ENCODE measurements around the gene CLTRN. TPM values are rescaled to one million over a fixed set of nuclear protein-coding genes. Genes with fewer than 3 reads are reported as not detected.

Gene CLTRN
- total and polyA plus RNA-seq, 2 of the 13 experiments (the other 11 are each of a cell fraction or from before 2014, with no cell fraction given), result 0.37 to 0.53 TPM

GRCh38 chrX:15674841-15675489, 10.4 kb upstream of the CLTRN start (continued):
- TF ChIP-seq, protein P1, sequence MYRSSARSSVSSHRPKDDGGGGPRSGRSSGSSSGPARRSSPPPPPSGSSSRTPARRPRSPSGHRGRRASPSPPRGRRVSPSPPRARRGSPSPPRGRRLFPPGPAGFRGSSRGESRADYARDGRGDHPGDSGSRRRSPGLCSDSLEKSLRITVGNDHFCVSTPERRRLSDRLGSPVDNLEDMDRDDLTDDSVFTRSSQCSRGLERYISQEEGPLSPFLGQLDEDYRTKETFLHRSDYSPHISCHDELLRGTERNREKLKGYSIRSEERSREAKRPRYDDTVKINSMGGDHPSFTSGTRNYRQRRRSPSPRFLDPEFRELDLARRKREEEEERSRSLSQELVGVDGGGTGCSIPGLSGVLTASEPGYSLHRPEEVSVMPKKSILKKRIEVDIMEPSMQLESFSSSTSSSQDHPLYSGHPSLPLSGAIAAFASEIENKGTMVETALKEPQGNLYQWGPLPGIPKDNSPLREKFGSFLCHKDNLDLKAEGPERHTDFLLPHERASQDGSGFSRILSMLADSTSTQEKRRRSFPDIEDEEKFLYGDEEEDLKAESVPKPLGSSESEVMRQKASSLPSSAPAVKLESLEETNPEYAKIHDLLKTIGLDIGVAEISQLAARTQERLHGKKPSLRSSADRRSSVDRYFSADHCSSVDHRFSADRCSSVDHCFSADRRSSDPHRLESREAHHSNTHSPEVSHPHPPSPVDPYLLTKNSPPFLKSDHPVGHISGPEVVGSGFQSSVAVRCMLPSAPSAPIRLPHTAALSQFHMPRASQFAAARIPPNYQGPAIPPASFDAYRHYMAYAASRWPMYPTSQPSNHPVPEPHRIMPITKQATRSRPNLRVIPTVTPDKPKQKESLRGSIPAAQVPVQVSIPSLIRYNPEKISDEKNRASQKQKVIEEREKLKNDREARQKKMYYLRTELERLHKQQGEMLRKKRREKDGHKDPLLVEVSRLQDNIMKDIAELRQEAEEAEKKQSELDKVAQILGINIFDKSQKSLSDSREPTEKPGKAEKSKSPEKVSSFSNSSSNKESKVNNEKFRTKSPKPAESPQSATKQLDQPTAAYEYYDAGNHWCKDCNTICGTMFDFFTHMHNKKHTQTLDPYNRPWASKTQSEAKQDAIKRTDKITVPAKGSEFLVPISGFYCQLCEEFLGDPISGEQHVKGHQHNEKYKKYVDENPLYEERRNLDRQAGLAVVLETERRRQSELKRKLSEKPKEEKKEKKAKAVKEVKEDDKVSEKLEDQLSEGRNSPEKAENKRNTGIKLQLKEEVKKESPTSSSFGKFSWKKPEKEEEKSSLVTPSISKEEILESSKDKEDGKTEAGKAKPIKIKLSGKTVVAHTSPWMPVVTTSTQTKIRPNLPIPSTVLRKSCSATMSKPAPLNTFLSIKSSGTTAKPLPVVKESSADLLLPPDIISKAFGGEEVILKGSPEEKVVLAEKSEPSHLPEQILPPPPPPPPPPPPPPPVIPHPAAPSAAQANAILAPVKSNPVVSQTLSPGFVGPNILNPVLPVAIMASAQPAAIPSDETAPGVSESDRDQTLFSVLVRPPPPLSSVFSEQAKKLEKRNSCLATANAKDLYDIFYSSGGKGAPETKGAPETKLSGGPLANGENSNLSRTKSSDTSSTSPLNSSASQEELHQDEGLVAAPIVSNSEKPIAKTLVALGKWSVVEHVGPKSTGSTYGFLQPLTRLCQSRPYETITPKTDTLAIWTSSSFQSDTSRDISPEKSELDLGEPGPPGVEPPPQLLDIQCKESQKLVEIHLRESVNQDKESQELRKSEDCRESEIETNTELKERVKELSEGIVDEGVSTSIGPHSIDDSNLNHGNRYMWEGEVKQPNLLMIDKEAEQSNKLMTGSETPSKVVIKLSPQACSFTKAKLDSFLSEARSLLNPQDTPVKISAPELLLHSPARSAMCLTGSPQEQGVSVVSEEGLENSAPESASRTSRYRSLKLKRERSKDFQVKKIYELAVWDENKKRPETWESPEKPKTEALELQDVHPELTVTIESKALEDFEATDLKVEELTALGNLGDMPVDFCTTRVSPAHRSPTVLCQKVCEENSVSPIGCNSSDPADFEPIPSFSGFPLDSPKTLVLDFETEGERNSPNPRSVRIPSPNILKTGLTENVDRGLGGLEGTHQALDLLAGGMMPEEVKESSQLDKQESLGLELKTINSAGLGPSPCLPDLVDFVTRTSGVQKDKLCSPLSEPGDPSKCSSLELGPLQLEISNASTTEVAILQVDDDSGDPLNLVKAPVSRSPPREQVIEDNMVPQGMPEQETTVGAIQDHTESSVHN (CRISPR knock-in tag; IDR thresholded peaks at IDR 0.05), result no peak
- no peak for TF ChIP-seq XBP1 (CRISPR knock-in tag; IDR thresholded peaks at IDR 0.05)
- TF ChIP-seq PHF20 (CRISPR knock-in tag; IDR thresholded peaks at IDR 0.05), result peak; percentile 56; the same call in 1 of the 2 replicates
- no peak for TF ChIP-seq ZBTB7A (CRISPR knock-in tag; IDR thresholded peaks at IDR 0.05)
- no peak for TF ChIP-seq ZNF761 (CRISPR knock-in tag; conservative IDR thresholded peaks at IDR 0.05)
- TF ChIP-seq, protein P2, sequence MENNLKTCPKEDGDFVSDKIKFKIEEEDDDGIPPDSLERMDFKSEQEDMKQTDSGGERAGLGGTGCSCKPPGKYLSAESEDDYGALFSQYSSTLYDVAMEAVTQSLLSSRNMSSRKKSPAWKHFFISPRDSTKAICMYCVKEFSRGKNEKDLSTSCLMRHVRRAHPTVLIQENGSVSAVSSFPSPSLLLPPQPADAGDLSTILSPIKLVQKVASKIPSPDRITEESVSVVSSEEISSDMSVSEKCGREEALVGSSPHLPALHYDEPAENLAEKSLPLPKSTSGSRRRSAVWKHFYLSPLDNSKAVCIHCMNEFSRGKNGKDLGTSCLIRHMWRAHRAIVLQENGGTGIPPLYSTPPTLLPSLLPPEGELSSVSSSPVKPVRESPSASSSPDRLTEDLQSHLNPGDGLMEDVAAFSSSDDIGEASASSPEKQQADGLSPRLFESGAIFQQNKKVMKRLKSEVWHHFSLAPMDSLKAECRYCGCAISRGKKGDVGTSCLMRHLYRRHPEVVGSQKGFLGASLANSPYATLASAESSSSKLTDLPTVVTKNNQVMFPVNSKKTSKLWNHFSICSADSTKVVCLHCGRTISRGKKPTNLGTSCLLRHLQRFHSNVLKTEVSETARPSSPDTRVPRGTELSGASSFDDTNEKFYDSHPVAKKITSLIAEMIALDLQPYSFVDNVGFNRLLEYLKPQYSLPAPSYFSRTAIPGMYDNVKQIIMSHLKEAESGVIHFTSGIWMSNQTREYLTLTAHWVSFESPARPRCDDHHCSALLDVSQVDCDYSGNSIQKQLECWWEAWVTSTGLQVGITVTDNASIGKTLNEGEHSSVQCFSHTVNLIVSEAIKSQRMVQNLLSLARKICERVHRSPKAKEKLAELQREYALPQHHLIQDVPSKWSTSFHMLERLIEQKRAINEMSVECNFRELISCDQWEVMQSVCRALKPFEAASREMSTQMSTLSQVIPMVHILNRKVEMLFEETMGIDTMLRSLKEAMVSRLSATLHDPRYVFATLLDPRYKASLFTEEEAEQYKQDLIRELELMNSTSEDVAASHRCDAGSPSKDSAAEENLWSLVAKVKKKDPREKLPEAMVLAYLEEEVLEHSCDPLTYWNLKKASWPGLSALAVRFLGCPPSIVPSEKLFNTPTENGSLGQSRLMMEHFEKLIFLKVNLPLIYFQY (CRISPR knock-in tag; IDR thresholded peaks at IDR 0.05; ENCODE audit: borderline replicate concordance), result no peak
- no peak for TF ChIP-seq ZNF615 (CRISPR knock-in tag; IDR thresholded peaks at IDR 0.05; ENCODE audit: borderline replicate concordance)
- peak; percentile 97; the same call in 1 of the 2 replicates for TF ChIP-seq ZHX1 (CRISPR knock-in tag; IDR thresholded peaks at IDR 0.05; ENCODE audit: low read depth)
- TF ChIP-seq PRDM15 (CRISPR knock-in tag; IDR thresholded peaks at IDR 0.05), result no peak

Measured in HepG2 (cell line).